Stimulated activated CD8-positive, alpha-beta memory T cell treated with anti-CD3 and anti-CD28 coated beads, Interleukin-7, amount 100 ng/mL, for 24 hours (primary cell): ENCODE data around the gene PLOD1.
"Not testable (repeated sequence)": the region's sequence is repeated elsewhere in the genome, so short reads cannot be mapped to it uniquely, and the experiment has no call there.

Source experiments
- DNase-seq: peaks from one replicate; pipeline ENCODE4 v3.0.0-alpha.2; 2020; ENCODE audit warnings: low read depth

Gene PLOD1

GRCh38 chr1:12006167-12006921 is 71.8 kb downstream of the PLOD1 start:
- DNase-seq: no peak

DNA sequence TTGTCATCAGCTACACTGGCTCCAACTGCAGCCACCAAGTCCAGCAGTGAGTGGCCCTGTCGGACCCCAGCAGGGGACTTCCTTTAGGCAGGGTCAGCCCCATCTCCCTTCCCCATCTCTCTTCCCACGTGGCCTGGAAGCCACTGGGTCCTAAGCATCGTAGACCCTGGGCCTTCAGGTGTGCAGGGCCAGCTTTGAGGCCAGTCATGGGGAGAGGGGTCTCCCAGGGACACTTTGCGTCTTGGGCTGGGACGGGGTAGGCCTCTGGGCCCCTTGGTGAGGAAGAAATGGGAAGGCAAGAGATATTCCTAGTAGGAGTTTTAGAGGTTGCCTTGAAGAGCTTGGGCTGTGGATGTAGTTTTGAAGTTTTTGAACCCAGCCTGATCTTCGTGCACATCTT is 72.7 kb downstream of the PLOD1 start:
- DNase-seq: no peak

DNA sequence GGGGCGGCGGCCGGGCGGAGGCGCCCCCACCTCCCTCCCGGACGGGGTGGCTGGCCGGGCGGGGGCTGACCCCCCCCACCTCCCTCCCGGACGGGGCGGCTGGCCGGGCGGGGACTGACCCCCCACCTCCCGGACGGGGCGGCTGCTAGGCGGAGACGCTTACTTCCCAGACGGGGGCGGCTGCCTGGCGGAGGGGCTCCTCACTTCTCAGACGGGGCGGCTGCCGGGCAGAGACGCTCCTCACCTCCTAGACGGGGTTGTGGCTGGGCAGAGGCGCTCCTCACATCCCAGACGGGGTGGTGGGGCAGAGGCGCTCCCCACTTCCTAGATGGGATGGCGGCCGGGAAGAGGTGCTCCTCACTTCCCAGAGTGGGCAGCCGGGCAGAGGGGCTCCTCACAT is 73.8 kb downstream of the PLOD1 start:
- DNase-seq: not testable (repeated sequence)

- no peak for DNase-seq
These were observed 74.9 kb downstream of the PLOD1 start for GRCh38 chr1:12009318-12009947.

GRCh38 chr1:12010746-12011570 is 76.4 kb downstream of the PLOD1 start:
- no peak for DNase-seq

DNA sequence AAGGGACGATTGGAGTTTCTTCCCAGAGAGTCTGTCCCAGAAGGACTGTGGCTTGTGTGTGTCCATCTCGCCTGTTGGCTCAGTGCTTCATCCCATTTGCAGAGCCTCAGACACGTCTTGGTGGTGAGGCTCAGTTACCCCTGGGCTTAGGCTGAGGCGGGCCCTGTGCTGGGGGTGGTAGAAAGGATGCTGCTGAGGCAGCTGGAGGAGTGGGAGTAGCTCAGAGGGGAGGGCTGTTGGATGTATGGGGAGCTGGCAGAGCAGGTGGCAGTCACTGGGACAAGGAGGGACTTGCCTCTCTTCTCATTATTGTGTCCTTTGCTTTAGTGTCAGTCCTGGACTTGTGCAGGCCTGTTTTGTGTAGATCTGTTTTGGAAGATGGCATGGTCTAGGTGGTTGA is 77.5 kb downstream of the PLOD1 start:
- DNase-seq: no peak

- DNase-seq: no peak
These were observed 78.2 kb downstream of the PLOD1 start for GRCh38 chr1:12012560-12013316.

- DNase-seq: no peak
These were observed 79.8 kb downstream of the PLOD1 start for GRCh38 chr1:12014141-12014991.

DNA sequence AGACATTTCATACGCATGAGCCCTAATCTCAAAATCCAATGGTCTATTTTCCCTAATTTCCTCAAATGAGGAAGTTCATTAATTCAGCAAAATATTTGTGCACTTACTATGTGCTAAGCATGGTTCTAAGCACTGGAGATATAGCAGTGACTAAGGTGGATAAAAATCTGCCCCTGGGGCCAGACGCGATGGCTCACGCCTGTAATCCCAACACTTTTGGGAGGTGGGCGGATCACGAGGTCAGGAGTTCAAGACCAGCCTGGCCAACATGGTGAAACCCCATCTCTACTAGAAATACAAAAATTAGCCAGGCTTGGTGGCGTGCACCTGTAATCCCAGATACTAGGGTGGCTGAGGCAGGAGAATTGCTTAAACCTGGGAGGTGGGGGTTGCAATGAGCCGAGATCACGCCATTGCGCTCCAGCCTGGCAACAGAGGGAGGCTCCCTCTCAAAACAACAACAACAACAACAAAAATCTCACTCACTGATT is 80.5 kb downstream of the PLOD1 start:
- DNase-seq: no peak

DNA sequence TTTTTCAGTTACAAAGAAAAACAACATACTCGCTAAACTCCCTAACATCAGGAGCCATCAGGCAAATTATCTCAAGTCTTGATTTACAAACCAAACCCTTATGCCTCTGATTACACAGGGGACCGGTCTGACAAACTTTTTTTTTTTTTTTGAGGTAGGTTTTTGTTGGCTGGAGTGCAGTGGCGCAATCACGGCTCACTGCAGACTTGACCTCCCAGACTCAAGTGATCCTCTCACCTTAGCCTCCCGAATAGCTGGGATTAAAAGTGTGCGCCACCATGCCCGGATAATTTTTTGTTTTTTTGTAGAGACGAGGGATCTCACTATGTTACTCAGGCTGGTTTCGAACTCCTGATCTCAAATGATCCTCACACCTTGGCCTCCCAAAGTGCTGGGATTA is 81.0 kb downstream of the PLOD1 start:
- DNase-seq: no peak

DNA sequence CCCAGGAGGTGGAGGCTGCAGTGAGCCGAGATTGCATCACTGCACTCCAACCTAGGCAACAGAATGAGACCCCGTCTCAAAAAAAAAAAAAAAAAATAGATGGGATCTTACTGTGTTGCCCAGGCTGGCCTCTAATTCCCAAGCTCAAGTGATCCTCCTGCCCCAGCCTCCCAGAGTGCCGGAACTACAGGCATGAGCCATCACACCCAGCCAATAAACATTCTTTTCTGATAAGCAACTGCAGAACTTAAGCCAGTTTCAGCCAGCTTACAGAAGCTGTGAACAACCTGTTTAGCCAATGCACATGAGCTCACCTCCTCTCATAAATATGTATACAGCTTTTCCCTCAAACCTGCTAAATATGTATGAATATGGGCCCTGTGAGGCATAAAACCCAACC is 81.7 kb downstream of the PLOD1 start:
- DNase-seq: no peak

- no peak for DNase-seq
These were observed 85.5 kb downstream of the PLOD1 start for GRCh38 chr1:12019858-12020509.

DNA sequence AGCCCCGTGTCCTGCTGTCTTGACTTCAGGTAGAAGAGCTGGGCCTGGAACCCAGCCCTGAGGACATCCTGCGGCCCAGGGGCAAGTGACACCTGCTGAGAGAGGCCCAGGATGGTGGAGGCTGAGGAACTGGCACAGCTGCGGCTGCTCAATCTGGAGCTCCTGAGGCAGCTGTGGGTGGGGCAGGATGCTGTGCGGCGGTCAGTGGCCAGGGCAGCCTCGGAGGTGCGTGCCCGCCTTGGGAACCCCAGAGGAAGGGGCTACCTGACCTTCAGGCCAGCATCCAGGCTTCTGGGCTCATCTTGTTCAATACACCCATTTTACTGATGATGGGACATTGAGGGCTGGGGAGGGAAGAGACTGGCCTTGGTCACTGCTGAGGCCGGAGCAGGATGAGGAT is 87.1 kb downstream of the PLOD1 start:
- DNase-seq: no peak

GRCh38 chr1:12022036-12022435 is 87.5 kb downstream of the PLOD1 start:
- DNase-seq: no peak
